ENCODE results near the gene IL15.
"Not testable (repeated sequence)": the region's sequence is repeated elsewhere in the genome, so short reads cannot be mapped to it uniquely, and the experiment has no call there.

IL15 gene

DNA sequence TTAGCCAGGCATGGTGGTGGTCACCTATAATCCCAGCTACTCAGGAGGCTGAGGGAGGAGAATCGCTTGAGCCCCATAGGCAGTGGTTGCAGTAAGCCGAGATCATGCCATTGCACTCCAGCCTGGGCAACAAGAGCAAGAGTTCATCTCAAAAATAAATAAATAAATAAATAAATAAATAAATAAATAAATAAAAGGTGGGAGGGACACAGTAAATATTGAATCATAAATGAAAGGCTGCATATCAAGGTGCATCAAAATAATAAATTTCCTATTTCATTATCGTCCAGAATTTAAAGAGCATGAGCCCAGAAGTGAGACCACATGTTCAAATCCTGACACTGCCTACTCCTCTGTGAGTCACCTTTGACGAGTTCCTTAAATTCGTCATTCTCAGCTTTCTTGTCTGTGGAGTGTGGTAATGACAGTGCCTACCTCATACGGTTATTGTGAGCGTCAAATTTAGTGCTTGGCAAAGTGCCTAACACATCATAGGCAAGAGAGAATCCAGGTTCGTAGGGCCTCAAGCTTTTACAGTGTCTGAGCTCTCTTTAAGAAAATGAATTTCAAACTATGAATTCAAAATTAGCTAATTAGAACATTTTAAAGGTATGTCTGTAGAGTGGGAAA is 49.9 kb downstream of the IL15 start:
- Histone ChIP-seq H4K20me1 (ENCODE audit: low read depth, low read length) (no peaks in the 10 kb centered on the region), H3K9me3 (ENCODE audit: insufficient read depth, low read length) (no peaks in the 10 kb centered on the region), H3K9ac (ENCODE audit: low read length) (no peak overlapping the region), H3K4me2 (ENCODE audit: low read depth, low read length, poor library complexity, severe bottlenecking) (no peak overlapping the region), H3K9me2 (replicated peaks; ENCODE audit: insufficient read depth, low read length) (no peaks in the 10 kb centered on the region), H3K79me2 (ENCODE audit: insufficient read depth, low read length) (no peaks in the 10 kb centered on the region), H3K27me3 (ENCODE audit: low read length) (no peaks in the 10 kb centered on the region), H3F3A (ENCODE audit: insufficient read depth) (no peaks in the 10 kb centered on the region), H3K27ac (ENCODE audit: low read depth, low read length) (no peak overlapping the region), H3K4me3 (ENCODE audit: insufficient read depth, low read length, poor library complexity, severe bottlenecking) (no peak overlapping the region), H2AFZ (ENCODE audit: low read depth, low read length, severe bottlenecking) (no peak overlapping the region), H3K36me3 (ENCODE audit: low read length) (no peaks in the 10 kb centered on the region)
- TF ChIP-seq, protein P1, sequence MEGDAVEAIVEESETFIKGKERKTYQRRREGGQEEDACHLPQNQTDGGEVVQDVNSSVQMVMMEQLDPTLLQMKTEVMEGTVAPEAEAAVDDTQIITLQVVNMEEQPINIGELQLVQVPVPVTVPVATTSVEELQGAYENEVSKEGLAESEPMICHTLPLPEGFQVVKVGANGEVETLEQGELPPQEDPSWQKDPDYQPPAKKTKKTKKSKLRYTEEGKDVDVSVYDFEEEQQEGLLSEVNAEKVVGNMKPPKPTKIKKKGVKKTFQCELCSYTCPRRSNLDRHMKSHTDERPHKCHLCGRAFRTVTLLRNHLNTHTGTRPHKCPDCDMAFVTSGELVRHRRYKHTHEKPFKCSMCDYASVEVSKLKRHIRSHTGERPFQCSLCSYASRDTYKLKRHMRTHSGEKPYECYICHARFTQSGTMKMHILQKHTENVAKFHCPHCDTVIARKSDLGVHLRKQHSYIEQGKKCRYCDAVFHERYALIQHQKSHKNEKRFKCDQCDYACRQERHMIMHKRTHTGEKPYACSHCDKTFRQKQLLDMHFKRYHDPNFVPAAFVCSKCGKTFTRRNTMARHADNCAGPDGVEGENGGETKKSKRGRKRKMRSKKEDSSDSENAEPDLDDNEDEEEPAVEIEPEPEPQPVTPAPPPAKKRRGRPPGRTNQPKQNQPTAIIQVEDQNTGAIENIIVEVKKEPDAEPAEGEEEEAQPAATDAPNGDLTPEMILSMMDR (IDR thresholded peaks at IDR 0.05; ENCODE audit: insufficient read depth, low read length, poor library complexity, severe bottlenecking) = no peak
- TF ChIP-seq EZH2phosphoT487 (conservative IDR thresholded peaks at IDR 0.05; ENCODE audit: low read length) = no peak

DNA sequence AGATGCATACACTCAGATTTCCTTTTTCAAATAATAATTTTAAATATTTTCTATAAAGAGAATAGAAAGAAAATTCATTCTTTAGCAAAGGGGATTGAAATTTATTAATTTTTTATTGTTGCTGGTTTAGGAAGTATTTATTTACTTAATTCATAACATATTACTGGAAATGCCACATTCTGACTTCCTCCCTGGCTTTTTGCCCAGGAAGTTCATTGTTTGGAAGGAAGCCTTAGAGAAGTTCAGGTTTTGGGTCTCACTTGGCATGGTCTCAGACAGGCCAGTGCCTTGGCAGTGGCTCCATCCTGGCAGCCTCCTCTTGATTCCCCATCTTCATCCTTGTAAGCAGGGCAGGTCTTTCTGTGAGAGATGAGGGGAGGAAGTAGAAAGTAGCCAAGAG is 50.5 kb downstream of the IL15 start:
- TF ChIP-seq EZH2phosphoT487 (conservative IDR thresholded peaks at IDR 0.05; ENCODE audit: low read length) = no peak
- TF ChIP-seq, protein P1 (IDR thresholded peaks at IDR 0.05; ENCODE audit: insufficient read depth, low read length, poor library complexity, severe bottlenecking) = no peak
- Histone ChIP-seq H2AFZ (ENCODE audit: low read depth, low read length, severe bottlenecking) (no peak overlapping the region), H3K9me2 (replicated peaks; ENCODE audit: insufficient read depth, low read length) (no peaks in the 10 kb centered on the region), H3K4me2 (ENCODE audit: low read depth, low read length, poor library complexity, severe bottlenecking) (no peak overlapping the region), H3K27ac (ENCODE audit: low read depth, low read length) (no peak overlapping the region), H3K9me3 (ENCODE audit: insufficient read depth, low read length) (no peaks in the 10 kb centered on the region), H3K9ac (ENCODE audit: low read length) (no peak overlapping the region), H4K20me1 (ENCODE audit: low read depth, low read length) (no peaks in the 10 kb centered on the region), H3K27me3 (ENCODE audit: low read length) (no peaks in the 10 kb centered on the region), H3K4me3 (ENCODE audit: insufficient read depth, low read length, poor library complexity, severe bottlenecking) (no peak overlapping the region), H3K79me2 (ENCODE audit: insufficient read depth, low read length) (no peaks in the 10 kb centered on the region), H3F3A (ENCODE audit: insufficient read depth) (no peaks in the 10 kb centered on the region), H3K36me3 (ENCODE audit: low read length) (no peaks in the 10 kb centered on the region)

DNA sequence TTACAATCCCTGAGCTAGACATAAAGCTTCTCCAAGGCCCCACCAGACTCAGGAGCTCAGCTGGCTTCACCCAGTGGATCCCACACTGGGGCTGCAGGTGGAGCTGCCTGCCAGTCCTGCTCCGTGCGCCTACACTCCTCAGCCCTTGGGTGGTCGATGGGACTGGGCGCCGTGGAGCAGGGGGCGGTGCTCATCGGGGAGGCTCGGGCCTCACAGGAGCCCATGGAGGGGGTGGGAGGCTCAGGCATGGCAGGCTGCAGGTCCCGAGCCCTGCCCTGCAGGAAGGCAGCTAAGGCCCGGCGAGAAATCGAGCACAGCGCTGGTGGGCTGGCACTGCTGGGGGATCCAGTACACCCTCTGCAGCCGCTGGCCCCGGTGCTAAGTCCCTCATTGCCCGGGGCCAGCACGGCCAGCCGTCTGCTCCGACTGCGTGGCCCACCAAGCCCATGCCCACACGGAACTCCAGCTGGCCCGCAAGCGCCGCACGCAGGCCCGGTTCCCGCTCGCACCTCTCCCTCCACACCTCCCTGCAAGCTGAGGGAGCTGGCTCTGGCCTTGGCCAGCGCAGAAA is 53.4 kb downstream of the IL15 start:
- not testable (repeated sequence) for H3K9ac ChIP-seq (ENCODE audit: low read length); H3K4me2 ChIP-seq (ENCODE audit: low read depth, low read length, poor library complexity, severe bottlenecking); H3K79me2 ChIP-seq (ENCODE audit: insufficient read depth, low read length); H2AFZ ChIP-seq (ENCODE audit: low read depth, low read length, severe bottlenecking); H3K36me3 ChIP-seq (ENCODE audit: low read length); H4K20me1 ChIP-seq (ENCODE audit: low read depth, low read length); H3K9me3 ChIP-seq (ENCODE audit: insufficient read depth, low read length); H3K9me2 ChIP-seq (replicated peaks; ENCODE audit: insufficient read depth, low read length); H3F3A ChIP-seq (ENCODE audit: insufficient read depth); H3K27me3 ChIP-seq (ENCODE audit: low read length); H3K4me3 ChIP-seq (ENCODE audit: insufficient read depth, low read length, poor library complexity, severe bottlenecking); H3K27ac ChIP-seq (ENCODE audit: low read depth, low read length)

DNA sequence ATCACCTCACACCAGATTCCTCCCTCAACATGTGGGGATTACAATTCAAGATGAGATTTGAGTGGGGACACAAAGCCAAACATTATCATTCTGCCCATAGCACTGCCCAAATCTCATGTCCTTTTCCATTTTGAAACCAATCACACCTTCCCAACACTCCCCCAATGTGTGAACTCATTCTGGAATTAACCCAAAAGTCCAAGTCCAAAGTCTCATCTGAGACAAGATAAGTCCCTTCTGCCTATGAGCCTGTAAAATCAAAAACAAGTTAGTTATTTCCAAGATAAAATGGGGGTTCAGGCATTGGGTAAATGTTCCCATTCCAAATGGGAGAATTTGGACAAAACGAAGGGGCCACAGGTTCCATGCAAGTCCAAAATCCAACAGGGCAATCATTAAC is 54.9 kb downstream of the IL15 start:
- not testable (repeated sequence) for H3K9ac ChIP-seq (ENCODE audit: low read length); H3K9me3 ChIP-seq (ENCODE audit: insufficient read depth, low read length); H3K4me2 ChIP-seq (ENCODE audit: low read depth, low read length, poor library complexity, severe bottlenecking); H3K27ac ChIP-seq (ENCODE audit: low read depth, low read length); H3K9me2 ChIP-seq (replicated peaks; ENCODE audit: insufficient read depth, low read length); H3K4me3 ChIP-seq (ENCODE audit: insufficient read depth, low read length, poor library complexity, severe bottlenecking); H2AFZ ChIP-seq (ENCODE audit: low read depth, low read length, severe bottlenecking); H3K79me2 ChIP-seq (ENCODE audit: insufficient read depth, low read length); H3F3A ChIP-seq (ENCODE audit: insufficient read depth); H3K36me3 ChIP-seq (ENCODE audit: low read length); H3K27me3 ChIP-seq (ENCODE audit: low read length); H4K20me1 ChIP-seq (ENCODE audit: low read depth, low read length)
